Esophagus mucosa (tissue), 1 donor: Measurements from ENCODE around the gene TMTC3. TPM values are rescaled to one million over a fixed set of nuclear protein-coding genes. Genes with fewer than 3 reads are reported as not detected.
A peak's percentile ranks its signal among the peaks of the same experiment; 100 is the strongest.
"Not testable (repeated sequence)": the region's sequence is repeated elsewhere in the genome, so short reads cannot be mapped to it uniquely, and the experiment has no call there.

Source experiments
- ATAC-seq: fragments of 200-7000 bp; cut with Tn5 transposase; one replicate; pipeline ENCODE4 v1.9.1; 2020
- total RNA-seq: library from RNA; stranded (reverse); gene quantifications from one replicate; pipeline ENCODE4 v1.2.4, GENCODE V29; 2023
- donor health status: DM: yes; HTN: yes; CAD: no.

TMTC3 gene
- total RNA-seq, 1 donor from 2014 or later, result 26.7 TPM

DNA sequence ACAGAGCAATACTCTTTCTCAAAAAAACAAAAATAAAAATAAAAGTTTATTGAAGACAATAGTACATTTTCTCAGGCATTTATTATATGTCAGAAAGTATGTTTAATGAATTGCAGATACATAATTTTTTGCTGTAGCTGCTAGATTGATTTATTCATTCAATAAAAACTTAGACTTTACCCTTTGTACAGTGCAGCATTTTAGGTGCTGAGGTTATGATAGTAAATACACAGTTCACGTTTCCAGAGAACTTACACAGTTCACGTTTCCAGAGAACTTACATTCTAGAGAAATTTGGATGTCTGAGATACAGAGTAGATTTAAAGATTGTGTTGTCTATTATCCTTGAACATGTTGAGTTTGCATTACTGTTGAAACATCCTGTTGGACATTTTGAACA lies 25.3 kb downstream of the TMTC3 start:
- no peak for ATAC-seq

GRCh38 chr12:88172844-88173407 lies 30.8 kb downstream of the TMTC3 start:
- ATAC-seq, result no peak

GRCh38 chr12:88175544-88175943 lies 33.4 kb downstream of the TMTC3 start:
- ATAC-seq, result no peak

GRCh38 chr12:88179436-88180014 lies 37.4 kb downstream of the TMTC3 start:
- ATAC-seq, result no peak

- ATAC-seq, result no peak
Observed at GRCh38 chr12:88181881-88182280, 39.8 kb downstream of the TMTC3 start.

DNA sequence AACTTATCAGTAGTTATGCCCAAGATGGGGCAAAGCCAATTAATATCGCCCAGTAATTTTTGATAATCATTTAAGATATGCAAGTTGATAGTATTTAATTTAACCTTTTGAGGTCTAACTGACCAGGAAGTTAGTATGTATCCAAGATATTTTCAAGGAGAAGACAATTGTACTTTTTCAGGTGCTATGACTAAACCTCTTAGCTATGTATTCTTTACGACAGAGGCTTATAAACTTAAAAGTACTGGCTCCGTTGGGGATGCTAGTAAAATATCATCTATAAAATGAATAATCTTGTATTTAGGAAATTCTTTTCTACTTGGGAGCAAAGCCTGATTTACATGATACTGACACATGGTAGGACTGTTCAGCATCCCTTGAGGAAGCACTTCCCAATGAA lies 40.3 kb downstream of the TMTC3 start:
- no peak for ATAC-seq

DNA sequence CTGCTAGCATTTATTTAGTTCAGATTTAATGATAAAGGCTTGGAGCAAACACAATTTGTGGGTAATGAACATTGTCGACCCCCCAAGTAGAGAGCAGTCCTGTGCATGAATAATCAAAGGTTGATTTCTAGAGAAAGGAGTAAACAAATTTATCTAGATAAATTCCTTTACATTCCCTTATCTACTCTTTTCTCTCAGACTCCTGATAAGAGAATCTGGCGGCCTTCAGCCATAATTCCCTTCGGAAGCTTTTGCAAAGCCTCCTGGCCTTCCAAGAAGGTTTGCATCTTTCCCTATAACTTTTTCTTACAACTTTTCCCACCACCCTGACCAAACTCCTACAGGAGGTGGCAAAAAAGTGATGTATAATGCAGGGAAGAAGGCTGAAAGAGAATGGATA lies 42.1 kb downstream of the TMTC3 start:
- no peak for ATAC-seq

GRCh38 chr12:88185279-88185678 lies 43.2 kb downstream of the TMTC3 start:
- ATAC-seq, result no peak

GRCh38 chr12:88185988-88186387 lies 43.9 kb downstream of the TMTC3 start:
- no peak for ATAC-seq

DNA sequence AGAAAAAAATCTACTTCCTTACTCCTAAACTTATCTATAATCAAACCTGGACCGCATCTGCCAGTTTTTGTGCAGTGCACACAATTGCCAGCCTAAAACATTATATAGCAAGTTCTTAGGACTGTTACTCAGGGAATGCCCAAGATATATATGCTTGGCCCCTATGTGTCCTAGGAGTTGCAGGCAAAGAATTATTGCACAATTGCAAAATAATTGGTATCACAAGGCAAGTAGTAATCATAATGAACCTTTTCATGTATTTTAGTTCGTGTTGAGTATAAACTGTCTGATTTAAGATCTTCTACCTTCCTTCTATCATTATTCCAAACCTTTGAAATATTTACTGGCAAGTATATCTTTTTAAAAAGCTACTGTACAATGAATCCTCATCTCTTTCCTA lies 45.5 kb downstream of the TMTC3 start:
- no peak for ATAC-seq

- no peak for ATAC-seq
Observed at GRCh38 chr12:88188180-88188579, 46.1 kb downstream of the TMTC3 start.

GRCh38 chr12:88192426-88192825 lies 50.3 kb downstream of the TMTC3 start:
- no peak for ATAC-seq

GRCh38 chr12:88194868-88195267 lies 52.8 kb downstream of the TMTC3 start:
- no peak for ATAC-seq

DNA sequence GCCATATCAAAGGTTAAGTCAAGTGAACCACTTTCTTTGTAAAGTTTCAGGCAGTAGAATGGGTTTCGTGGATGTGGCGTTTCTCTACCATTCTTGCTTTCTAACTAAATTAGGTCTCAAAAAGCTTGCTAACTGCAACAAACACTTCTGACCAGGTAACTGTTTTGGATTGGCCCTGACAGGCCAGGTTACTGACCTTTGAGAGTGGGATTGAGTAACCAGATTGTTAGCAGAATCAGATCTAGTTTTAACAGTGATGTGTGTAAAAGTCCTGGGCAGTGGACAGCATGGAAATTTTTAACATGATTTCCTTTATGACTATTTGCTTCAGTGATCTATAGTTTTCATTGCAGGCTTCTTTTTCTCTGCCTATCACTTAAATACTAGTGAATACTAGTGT lies 57.9 kb downstream of the TMTC3 start:
- no peak for ATAC-seq

- no peak for ATAC-seq
Observed at GRCh38 chr12:88202500-88202899, 60.4 kb downstream of the TMTC3 start.

GRCh38 chr12:88206601-88207000 lies 64.5 kb downstream of the TMTC3 start:
- no peak for ATAC-seq

DNA sequence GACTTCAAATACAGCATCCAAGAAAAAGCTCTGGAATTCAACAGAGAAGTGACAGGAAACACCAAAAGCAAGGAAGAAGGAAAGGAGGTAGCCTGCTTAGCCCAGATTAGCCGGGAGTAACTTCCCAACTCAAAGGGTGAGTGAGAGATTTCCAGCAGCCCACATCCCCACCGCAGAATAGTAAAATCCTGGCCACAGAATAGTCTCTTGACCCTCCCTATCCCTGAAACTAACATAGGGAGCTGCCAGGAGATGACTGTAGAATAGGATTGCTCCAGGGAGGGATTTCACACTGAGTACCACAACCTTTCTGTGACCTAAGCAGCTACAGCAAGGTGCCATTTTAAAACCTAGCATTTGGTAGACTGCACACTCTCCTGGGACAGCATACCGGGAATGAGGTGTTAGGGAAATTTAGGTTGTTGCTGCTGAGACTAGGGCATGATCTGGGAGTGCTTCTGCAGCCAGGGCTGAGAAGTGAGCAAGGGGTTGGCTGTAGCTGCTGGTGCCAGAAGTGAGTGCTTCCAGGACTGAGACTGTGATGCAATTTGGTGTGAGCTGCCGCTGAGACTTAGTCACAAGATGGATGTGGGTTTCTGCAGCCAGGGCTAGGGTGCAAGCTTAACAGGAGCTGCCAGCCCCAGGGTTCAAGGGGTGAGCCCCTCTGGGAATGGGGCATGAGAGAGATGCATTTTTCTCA lies 66.0 kb downstream of the TMTC3 start:
- peak; percentile 31 for ATAC-seq

DNA sequence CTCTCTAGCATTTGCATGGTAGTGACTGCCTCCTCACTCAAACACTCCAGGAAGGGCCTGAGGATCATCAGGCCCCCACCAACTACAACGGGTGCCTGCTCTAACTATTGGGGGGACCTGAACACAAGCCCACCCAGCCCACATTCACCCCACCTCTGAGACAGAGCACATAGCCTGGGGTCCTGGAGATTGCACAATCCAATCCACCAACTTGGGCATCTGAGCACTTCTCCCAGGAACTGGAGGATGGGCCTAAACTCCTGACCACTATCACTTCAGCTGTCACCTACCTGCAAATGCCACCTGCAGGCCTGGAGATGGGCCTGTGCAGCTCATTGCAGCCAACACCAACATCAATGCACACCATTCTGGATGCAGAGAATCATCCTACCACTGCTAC lies 66.6 kb downstream of the TMTC3 start:
- no peak for ATAC-seq

- not testable (repeated sequence) for ATAC-seq
Observed at GRCh38 chr12:88210311-88210710, 68.2 kb downstream of the TMTC3 start.

DNA sequence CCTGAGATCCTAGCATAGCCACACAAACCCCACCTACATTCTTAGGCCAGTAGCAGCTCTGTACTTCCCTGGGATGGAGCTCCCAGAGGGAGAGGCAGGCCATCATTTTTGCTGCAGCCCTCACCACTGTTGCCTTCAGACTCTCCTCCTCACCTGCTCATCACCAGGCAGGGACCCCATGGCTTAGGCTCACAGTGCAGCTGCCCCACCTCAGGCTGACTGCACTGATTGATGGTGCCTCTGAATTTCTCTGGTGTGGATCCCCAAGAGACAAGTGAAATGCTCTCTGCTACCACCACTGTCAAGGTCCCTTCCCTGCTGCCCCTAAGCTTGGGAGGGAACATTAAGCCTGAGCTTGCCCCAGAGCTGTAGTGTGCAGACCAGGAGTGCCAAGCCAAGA lies 76.2 kb downstream of the TMTC3 start:
- ATAC-seq, result no peak

DNA sequence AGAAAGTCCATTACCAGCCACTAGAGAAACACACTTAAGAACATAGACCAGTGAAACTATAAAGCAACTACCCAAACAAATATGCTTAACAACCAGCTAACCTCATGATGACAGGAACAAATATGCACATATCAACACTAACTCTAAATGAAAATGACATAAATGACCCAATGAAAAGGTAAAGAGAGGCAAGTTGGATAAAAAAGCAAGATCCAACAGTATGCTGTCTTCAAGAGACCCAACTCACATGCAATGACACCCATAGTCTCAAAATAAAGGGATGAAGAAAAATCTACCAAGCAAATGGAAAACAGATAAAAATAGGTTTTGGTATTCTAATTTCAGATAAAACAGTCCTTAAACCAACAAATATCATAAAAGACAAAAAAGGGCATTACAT lies 77.8 kb downstream of the TMTC3 start:
- no peak for ATAC-seq

GRCh38 chr12:88223519-88223918 lies 81.4 kb downstream of the TMTC3 start:
- no peak for ATAC-seq

DNA sequence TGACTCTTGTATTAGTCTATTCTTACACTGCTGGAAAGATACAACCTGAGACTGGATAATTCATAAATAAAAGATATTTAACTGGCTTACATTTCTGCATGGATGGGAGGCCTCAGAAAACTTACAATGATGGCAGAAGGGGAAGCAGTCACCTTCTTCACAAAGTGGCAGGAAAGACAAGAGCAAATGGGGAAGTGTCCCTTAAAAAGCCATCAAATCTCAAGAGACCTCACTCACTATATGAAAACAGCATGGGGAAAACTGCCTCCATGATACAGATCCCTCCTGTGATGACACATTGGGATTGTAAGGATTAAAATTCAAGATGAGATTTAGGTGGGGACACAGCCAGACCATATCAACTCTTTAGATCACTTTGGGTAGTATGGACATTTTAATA lies 83.7 kb downstream of the TMTC3 start:
- no peak for ATAC-seq

- ATAC-seq, result no peak
Observed at GRCh38 chr12:88227263-88227662, 85.2 kb downstream of the TMTC3 start.
